HG02588 (cell line): ENCODE measurements around the gene SULT1A2.
A peak's percentile ranks its signal among the peaks of the same experiment; 100 is the strongest.
"Not testable (repeated sequence)": the region's sequence is repeated elsewhere in the genome, so short reads cannot be mapped to it uniquely, and the experiment has no call there.

Experiments used
- ATAC-seq: cut with Tn5 transposase; IDR thresholded peaks from one replicate; pipeline ENCODE4 v1.9.1; 2021; ENCODE audit warnings: mild to moderate bottlenecking, moderate library complexity; ENCODE audit not compliant: unreplicated experiment

Gene SULT1A2

DNA sequence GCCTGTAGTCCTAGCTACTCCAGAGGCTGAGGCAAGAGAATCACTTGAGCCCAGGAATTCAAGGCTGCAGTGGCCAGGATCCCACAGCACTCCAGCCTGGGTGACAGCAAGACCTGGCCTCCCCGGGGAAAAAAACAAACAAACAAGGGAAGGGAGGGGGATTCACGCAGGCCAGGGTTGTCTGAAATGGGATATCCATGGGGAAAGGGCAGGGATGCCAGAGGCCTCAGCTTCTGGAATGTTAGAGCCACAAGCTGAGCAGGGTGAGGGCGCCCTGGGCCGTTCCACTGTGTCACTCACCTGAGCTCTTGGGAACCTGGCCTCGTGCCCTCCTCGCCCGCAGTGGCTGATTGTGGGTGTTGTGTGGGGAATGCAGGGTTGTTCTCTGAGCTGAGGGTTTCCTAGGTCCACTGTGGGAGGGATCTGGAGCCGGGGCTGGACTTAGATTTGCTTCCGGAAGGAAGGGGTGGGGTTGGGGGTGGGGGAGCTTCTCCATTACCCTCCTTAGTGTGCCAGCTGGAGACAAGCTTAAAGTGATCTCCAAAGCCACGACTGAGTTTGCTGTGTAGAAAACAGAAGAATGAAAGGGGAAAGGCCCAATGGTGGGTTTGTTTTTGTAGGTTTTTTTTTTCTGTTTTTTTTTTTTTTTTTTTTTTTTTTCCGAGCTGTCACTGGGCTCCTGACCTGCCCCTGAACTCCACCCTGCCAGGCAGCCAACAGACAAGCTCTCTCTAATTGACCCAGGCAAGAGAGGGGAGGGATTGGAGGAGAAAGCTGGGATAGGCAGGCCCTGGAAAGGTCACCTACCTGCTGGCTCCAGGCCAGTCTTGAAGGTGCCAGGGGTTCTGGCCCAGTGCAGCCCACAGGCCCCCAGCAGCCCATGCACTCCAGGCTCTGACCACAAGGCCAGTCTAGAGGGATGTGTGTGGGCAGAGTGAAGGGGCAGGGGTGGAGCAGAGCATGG is 13.1 kb upstream of the SULT1A2 start, which contains the start of gene SULT1A1:
Gene SULT1A1, minus strand, starts transcription at position 414 of the 964 bp plus-strand sequence. CDS start 1,189 bp downstream, outside the sequence.
- ATAC-seq, result no peak

DNA sequence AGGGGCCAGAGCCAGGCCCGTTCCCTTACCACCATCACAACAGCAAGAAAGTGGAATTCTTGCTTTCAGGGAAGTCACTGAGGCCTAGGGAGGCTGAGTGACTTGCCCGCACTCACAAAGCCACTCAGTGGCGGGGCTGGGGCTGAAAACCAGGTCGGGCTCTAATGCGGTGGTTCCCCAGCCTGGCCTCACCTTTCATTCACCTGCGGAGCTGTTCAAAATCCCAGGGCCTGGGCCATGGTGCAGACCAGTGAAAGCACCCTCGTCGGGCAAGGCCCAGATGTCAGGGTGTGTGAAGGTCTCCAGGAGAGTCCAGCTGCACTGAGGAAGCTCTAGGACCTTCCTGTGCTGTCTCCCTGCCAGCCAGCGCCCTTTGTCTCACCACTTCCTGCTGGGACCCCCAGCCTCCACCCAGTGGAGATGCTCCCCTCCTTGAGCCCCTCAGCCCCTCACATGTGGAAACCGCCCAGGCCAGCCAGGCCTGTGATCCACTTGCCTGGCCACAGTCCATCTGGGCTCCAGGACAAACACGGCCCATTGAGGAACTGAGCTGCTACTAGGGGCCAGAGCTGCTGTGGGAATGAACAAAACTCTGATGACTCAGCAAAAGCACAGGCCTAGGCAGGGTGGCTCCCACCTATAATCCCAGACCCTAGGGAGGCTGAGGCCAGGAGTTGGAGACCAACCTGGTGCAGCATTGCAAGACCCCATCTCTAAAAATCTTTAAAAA is 12.2 kb upstream of the SULT1A2 start:
- ATAC-seq, result not testable (repeated sequence)

DNA sequence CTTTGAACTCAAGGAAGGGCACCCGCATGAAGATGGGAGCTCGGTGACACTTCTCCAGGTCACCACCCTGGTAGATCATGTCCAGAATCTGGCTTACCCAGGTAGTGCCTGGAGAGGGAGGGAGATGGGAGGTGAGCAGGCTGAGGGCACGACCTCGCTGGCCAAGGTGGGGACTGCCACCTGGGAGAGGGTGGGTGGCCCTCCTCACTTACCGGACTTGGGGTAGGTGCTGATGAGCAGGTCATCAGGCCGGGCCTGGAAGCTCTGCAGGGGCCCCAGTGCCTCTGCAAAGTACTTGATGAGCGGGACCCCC is 11.6 kb upstream of the SULT1A2 start:
- ATAC-seq, result not testable (repeated sequence)

DNA sequence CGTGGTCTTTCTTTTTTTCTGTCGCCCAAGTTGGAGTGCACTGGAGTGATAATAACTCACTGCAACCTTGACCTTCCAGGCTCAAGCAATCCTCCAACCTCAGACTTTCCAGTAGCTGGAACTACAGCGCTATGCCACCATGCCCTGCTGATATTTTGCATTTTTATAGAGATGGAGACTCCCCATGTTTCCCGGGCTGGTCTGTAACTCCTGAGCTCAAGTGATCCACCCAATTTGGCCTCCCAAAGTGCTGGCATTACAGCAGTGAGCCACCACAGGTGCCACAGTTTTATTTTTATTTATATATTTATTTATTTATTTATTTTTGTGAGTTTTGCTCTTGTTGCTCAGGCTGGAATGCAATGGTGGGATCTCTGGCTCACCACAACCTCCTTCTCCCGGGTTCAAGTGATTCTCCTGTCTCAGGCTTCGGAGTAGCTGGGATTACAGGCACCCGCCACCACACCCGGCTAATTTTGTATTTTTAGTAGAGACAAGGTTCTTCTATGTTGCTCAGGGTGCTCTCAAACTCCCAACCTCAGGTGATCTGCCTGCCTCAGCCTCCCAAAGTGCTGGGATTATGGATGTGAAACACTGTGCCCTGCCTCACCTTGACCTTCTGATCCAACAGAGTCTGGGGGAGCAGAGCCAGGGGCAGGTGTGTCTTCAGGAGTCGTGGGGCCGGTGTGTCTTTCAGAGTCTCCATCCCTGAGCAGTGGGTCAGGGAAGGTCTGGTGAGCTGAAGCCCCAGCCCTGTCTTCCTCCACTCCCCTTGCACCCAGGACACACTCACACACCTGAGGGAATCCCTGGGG is 11.0 kb upstream of the SULT1A2 start:
- ATAC-seq, result not testable (repeated sequence)

DNA sequence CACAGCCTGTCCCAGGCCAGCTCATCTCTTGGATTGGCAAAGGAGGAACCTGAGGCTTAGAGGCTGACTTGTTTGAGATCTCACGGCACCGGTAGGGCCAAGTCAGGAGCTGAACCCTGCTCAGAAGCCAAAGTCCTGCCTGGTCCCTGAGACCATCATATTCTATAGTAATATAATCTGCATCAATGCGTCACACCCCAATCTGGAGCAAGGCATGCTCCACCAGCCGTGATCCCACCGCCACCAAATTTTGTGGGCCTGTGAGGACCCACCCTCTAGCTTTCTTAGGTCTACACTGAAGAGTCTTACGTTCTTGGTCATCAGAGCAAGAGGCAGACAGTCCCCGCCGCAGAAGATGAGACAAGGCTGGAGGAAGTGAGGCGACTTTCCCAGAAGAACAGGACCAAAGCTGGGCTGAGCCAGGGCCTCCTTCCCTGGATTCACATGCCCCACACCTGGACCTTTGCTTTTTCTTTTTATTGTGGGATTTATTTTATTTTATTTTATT is 10.3 kb upstream of the SULT1A2 start:
- no peak for ATAC-seq

DNA sequence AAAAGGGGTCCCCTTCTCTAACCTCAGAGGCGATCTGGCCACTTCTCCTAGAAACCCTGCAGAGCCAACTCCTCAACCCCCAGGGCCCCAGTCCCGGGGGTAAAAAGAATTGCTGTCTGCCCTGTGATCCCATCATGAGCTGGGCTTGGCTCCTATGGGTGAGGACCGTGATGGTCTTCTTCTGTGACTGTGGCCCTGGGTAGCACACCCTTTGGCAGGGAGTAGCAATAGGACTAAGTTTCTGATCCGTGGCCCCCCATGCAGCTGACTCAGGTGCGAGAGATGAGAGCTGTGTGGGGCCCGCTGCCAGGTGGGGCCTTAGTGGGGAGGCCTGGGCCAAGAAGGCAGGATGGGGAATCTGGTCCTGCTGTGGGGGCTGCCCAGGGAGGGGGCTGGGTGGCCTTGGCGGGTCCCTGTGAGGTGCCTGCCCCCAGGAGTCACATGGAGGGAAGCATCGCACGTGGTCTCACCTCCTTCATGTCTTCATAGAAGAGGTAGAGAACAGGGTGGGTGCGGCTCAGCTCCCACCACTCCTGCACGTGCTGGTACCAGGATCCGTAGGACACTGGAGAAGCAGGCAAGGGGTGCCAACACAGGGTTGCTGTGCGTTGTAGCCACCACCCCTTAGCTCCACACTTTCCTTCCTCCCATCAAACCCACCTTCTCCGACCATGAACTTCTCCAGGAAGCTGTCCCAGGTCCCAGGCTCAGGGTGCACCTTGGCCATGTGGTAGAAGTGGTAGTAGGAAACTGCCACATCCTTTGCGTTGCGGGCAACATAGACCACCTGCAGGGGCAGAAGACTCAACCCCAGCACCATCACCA is 9.7 kb upstream of the SULT1A2 start:
- no peak for ATAC-seq

DNA sequence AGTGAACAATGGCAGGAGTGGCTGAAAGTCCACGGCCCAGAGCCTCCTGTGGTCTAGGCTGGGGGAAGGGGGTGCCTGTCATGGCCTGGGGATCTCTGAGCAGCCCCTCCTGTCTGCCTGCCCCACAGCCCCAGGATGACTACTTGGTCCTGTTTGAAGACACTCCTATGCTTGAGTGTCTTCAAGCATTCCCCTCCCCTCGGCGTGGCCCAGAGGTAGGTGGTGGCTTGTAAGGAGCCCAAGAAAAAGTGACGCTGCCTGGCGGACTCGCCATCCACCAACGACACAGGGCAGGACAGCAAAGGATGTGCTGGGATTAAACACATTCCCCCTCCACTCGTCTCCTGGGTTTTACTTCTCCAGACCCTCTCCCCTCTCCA is 7.3 kb upstream of the SULT1A2 start:
- ATAC-seq, result no peak

DNA sequence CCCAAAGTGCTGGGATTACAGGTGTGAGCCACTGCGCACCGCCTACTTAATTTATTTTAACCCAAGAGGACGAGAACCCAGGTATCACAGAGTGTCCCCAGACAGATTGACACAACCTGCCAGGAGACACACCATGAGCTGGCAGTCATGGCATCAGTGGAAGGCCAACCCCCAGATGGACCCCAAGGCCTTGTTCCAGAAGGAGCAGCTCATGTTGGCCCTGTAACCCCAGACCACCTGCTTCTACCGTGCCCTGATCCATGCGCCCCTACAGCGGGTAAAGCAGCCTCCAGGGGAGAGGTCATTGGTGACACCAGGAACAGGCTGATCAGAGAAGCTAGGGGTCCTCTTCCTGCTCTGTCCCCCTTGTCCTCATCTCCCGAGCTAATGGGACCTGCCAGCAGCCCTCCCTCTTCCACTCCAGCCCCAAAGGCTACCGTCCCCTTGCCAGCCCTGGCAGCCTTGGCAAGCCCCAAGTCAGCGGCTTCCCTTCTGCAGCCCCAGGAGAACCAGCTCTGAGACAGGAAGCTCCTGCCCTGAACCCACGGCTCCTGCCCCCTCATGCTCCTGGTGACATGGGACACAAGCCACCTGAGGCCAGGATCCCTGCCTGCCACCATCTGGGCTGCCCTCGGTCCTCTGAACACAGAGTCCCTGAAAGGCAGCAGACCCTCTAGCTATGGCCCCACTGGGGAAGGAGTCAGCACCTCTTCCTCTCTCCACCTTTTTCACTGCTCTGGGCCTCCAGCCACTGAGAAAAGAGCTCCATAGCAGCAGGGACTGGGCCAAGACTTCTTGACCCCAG is 6.7 kb upstream of the SULT1A2 start:
- ATAC-seq, result no peak

DNA sequence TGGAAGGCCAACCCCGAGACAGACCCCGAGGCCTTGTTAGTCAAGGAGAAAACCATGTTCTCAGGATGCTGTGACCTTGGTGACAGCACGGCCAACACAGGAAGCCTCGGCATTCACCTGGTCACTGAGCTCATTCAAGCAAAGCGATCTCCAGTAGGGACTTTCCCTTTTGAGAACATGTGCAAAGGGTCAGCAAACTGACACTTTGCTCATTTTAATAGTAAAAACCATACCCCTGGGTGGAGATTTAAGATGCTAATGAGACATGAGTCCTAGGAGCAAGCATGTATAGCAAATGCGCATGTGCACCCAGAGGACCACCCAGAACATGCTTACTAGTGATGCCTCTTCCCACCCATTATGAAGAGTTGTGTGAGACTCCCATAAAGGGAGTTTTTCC is 5.7 kb upstream of the SULT1A2 start:
- ATAC-seq, result no peak

DNA sequence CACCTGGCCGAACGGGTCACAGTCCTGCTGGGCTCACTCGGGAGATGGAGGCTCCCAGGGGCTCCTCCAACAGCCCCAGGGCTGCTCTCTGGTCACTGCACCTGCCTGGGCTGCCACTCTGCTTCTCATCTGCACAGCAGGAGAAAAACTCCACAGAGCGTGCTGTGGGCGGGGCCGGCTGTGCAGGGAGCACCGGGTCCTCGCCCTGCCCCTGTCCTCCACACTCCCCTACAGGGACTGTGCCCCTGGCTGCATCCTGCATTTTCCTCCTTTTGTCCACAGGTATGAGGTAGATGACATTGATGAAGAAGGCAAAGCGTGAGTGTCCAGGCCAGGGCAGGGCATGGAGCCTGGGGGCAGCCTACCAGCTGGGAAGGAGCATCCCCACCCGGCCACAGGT is 5.2 kb upstream of the SULT1A2 start:
- not testable (repeated sequence) for ATAC-seq

DNA sequence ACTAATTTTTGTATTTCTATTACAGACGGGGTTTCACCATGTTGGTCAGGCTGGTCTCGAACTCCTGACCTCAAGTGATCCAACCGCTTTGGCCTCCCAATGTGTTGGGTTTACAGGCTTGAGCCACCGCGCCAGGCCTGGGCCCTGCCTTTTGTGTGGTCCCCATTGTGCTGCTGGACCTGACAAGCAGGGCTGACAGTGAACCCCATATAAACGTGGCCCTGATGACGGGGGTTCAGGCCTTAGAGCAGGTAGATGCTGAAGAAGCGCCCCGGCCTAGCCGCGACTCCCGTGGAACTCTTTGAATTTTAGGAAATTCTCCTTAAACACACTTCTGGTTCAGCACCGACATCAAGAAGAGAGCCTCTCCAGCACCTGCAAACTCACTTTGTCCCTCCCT is 4.7 kb upstream of the SULT1A2 start:
- ATAC-seq, result not testable (repeated sequence)

DNA sequence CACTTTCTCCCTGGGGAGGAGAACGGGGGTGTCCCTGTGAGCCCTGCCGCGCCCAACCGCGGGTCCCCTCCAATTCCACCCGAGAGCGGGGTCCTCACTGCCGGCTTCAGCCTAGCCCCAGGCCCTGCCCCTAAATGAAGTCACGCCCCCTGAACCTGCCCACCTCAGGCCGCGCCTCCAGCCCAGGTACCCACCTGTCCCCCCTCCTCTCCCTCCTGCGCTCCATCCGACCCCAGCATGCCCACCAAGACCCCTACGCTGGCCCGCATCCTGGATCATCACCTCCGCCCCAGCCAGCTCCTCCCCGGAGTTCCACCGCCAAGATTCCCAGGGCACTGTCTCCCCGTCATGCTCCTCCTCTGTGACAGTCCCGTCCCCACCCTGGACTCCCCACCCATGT is 4.1 kb upstream of the SULT1A2 start:
- ATAC-seq, result not testable (repeated sequence)

DNA sequence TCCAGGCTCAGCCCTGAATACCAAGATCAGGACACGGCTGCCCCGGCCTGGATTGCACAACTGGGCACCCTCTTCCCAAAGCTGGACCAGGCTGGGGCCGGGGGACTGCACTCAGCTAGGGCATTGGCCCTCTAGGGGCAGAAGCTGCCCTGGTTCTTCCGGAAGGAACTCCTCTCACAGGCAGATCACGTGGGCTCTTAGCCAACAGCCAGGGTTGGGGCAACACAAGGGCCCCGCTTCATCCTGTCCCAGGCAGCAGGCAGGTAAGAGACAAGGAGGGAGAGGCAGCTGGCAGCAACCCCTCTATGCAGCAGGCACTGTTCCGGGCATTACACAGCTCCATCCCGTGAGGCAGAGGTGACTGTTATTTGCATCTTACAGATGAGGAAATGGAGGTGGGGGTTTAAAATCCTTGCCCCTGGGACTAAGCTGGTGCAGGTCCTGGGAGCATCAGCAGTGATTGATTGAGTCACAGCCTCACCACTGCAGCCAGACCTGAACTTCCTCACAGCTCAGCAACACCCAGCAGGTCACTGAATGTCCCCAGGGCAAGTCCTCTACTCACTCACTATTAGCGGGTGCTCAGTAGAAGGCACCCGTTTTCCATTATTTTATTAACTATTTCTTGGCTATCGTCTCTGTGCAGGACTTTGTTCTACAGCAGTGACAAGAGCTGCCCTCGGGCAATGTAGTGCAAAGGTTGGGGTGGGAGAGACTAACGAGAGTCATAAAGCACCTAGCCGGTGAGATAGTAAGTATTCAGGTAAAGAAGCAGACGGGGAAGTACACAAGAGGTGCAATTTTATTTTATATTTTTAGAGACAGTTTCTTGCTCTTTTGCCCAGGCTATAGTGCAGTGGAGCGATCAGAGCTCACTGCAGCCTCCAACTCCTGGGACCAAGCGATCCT is 2.8 kb upstream of the SULT1A2 start:
- peak; percentile 56 for ATAC-seq

DNA sequence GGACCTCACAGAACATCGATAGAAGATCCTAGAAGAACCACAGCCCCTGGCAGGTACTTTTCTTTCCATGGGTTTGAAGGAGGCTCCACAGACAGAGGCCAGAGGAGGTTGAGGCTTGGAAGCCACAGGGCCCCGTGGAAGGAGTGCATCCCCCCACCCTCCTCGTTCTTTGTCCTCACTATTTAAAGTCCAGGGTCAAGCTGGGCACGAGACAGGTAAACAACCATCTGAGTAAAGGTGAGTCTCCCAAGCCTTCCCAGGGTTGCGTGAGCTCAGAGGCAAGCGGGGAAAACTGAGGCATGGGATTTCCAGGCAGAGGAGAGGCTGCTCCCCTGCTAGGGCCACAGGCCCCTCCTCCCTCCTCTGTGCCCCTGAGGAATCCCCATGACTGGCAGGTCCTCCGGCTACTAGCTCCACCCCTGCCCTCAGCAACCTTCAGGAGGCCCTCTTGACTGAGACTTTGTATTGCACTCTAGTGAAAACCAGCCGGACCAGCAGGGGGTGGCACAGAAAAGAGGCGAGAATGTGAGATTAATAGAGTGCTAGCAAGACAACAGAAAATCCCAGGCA is 927 bp upstream of the SULT1A2 start:
- ATAC-seq, result no peak

DNA sequence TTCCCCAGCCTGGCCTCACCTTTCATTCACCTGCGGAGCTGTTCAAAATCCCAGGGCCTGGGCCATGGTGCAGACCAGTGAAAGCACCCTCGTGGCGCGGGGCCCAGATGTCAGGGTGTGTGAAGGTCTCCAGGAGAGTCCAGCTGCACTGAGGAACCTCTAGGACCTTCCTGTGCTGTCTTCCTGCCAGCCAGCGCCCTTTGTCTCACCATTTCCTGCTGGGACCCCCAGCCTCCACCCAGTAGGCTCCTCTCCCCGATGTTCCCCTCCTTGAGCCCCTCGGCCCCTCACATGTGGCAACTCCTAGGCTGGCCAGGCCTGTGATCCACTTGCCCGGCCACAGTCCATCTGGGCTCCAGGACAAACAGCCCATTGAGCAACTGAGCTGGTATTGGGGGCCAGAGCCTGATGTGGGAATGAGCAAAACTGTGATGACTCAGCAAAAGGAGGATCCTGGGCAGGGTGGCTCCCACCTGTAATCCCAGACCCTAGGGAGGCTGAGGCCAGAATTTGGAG is 677 bp downstream of the SULT1A2 start:
- ATAC-seq, result no peak

DNA sequence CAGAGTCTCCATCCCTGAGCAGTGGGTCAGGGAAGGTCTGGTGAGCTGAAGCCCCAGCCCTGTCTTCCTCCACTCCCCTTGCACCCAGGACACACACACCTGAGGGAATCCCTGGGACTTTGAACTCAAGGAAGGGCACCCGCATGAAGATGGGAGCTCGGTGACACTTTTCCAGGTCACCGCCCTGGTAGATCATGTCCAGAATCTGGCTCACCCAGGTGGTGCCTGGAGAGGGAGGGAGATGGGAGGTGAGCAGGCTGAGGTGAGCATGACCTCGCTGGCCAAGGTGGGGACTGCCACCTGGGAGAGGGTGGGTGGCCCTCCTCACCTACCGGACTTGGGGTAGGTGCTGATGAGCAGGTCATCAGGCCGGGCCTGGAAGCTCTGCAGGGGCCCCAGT is 1.4 kb downstream of the SULT1A2 start:
- ATAC-seq, result not testable (repeated sequence)

DNA sequence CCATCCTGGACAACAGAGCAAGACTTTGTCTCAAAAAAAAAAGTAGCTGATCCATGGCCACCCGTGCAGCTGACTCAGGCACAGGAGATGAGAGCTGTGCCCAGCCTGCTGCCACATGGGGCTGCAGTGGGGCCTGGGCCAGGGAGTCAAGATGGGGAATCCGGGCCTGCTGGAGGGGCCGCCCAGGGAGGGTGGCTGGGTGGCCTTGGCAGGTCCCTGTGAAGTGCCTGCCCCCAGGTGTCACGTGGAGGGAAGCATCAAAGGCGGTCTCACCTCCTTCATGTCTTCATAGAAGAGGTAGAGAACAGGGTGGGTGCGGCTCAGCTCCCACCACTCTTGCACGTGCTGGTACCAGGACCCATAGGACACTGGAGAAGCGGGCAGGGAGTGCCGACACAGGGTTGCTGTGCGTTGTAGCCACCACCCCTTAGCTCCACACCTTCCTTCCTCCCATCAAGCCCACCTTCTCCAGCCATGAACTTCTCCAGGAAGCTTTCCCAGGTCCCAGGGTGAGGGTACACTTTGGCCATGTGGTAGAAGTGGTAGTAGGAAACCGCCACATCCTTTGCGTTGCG is 3.8 kb downstream of the SULT1A2 start:
- ATAC-seq, result no peak
